HFF-Myc (cell line): ENCODE measurements around the gene KCTD8.

Experiments used
- DNase-seq: peaks from one replicate; pipeline ENCODE4 v3.0.0-alpha.2; 2011; ENCODE audit warnings: low read depth; ENCODE audit errors: extremely low read depth
- H3K4me3 ChIP-seq: replicated peaks from 2 replicates; pipeline ENCODE4 v1.5.1; 2011; ENCODE audit warnings: low read depth, mild to moderate bottlenecking, control low read depth, low read length
- CTCF ChIP-seq: IDR thresholded peaks from 2 replicates; pipeline ENCODE4 v1.5.1; 2012; ENCODE audit warnings: mild to moderate bottlenecking, low read depth, low read length, control low read depth; ENCODE audit errors: missing control alignments

The KCTD8 gene

GRCh38 chr4:44422912-44423311 is 25.7 kb downstream of the KCTD8 start:
- TF ChIP-seq CTCF: no peak
- H3K4me3 ChIP-seq: no peak overlapping the region
- DNase-seq: no peak

- no peak for DNase-seq
- no peak for TF ChIP-seq CTCF
- H3K4me3 ChIP-seq: no peak overlapping the region
Observed at GRCh38 chr4:44421330-44422065, 27.1 kb downstream of the KCTD8 start.

GRCh38 chr4:44415251-44415650 is 33.4 kb downstream of the KCTD8 start:
- TF ChIP-seq CTCF: no peak
- H3K4me3 ChIP-seq: no peak overlapping the region
- no peak for DNase-seq

- H3K4me3 ChIP-seq: no peak overlapping the region
- DNase-seq: no peak
- no peak for TF ChIP-seq CTCF
Observed at GRCh38 chr4:44368413-44369167, 80.0 kb downstream of the KCTD8 start.

- DNase-seq: no peak
- no peak overlapping the region for H3K4me3 ChIP-seq
- TF ChIP-seq CTCF: no peak
Observed at GRCh38 chr4:44354172-44354571, 94.4 kb downstream of the KCTD8 start.

GRCh38 chr4:44351069-44351468 is 97.5 kb downstream of the KCTD8 start:
- TF ChIP-seq CTCF: no peak
- no peak overlapping the region for H3K4me3 ChIP-seq
- no peak for DNase-seq
